ENCODE data around the gene MINK1. TPM values are rescaled to one million over a fixed set of nuclear protein-coding genes. Genes with fewer than 3 reads are reported as not detected.

MINK1 gene
- total and polyA plus RNA-seq, 2 of the 13 experiments (the other 11 are each of a cell fraction or from before 2014, with no cell fraction given): 17.2 to 63.9 TPM

- TF ChIP-seq, protein P1, sequence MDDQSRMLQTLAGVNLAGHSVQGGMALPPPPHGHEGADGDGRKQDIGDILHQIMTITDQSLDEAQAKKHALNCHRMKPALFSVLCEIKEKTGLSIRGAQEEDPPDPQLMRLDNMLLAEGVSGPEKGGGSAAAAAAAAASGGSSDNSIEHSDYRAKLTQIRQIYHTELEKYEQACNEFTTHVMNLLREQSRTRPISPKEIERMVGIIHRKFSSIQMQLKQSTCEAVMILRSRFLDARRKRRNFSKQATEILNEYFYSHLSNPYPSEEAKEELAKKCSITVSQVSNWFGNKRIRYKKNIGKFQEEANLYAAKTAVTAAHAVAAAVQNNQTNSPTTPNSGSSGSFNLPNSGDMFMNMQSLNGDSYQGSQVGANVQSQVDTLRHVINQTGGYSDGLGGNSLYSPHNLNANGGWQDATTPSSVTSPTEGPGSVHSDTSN (CRISPR knock-in tag; IDR thresholded peaks at IDR 0.05; ENCODE audit: borderline replicate concordance): no peak
- no peak for TF ChIP-seq NR2F2 (IDR thresholded peaks at IDR 0.05; ENCODE audit: borderline replicate concordance, low read depth)
- no peak for TF ChIP-seq RAD51 (IDR thresholded peaks at IDR 0.05; ENCODE audit: borderline replicate concordance)
- TF ChIP-seq AKNA (CRISPR knock-in tag; IDR thresholded peaks at IDR 0.05; ENCODE audit: borderline replicate concordance): no peak
- no peak for TF ChIP-seq YY1 (IDR thresholded peaks at IDR 0.05; ENCODE audit: insufficient read depth, insufficient replicate concordance, low read depth, low read length)
- TF ChIP-seq XBP1 (CRISPR knock-in tag; IDR thresholded peaks at IDR 0.05): no peak
- no peak for TF ChIP-seq JUN (CRISPR knock-in tag; IDR thresholded peaks at IDR 0.05)
- 0 out of 2 replicates have a peak, but pooled peaks have one; percentile 10 for TF ChIP-seq ETV5 (CRISPR knock-in tag; IDR thresholded peaks at IDR 0.05; ENCODE audit: borderline replicate concordance)
- no peak for TF ChIP-seq ZNF816 (CRISPR knock-in tag; IDR thresholded peaks at IDR 0.05; ENCODE audit: borderline replicate concordance)
- TF ChIP-seq FOXA1 (IDR thresholded peaks at IDR 0.05): no peak
- no peak for TF ChIP-seq FOXA1 (CRISPR knock-in tag; IDR thresholded peaks at IDR 0.05)
- no peak for TF ChIP-seq ZNF329 (CRISPR knock-in tag; IDR thresholded peaks at IDR 0.05; ENCODE audit: low read depth)
- no peak for TF ChIP-seq HMGXB4 (CRISPR knock-in tag; IDR thresholded peaks at IDR 0.05; ENCODE audit: borderline replicate concordance in 1 of 2, low read depth in 1 of 2)
- TF ChIP-seq SRSF9 (IDR thresholded peaks at IDR 0.05; ENCODE audit: borderline replicate concordance, insufficient read depth, low read depth, low read length, poor library complexity, severe bottlenecking): no peak
- TF ChIP-seq ZFYVE20 (CRISPR knock-in tag; IDR thresholded peaks at IDR 0.05; ENCODE audit: borderline replicate concordance, low read depth): no peak
Measured at GRCh38 chr17:4920351-4921048, 87.4 kb downstream of the MINK1 start (continued).
